T-helper 9 cell (primary cell): Measurements from ENCODE around the gene CUL2.
"Not testable (repeated sequence)": the region's sequence is repeated elsewhere in the genome, so short reads cannot be mapped to it uniquely, and the experiment has no call there.

Experiments used
- DNase-seq: peaks from one replicate; pipeline ENCODE4 v3.0.0-alpha.2; 2020

Gene CUL2

DNA sequence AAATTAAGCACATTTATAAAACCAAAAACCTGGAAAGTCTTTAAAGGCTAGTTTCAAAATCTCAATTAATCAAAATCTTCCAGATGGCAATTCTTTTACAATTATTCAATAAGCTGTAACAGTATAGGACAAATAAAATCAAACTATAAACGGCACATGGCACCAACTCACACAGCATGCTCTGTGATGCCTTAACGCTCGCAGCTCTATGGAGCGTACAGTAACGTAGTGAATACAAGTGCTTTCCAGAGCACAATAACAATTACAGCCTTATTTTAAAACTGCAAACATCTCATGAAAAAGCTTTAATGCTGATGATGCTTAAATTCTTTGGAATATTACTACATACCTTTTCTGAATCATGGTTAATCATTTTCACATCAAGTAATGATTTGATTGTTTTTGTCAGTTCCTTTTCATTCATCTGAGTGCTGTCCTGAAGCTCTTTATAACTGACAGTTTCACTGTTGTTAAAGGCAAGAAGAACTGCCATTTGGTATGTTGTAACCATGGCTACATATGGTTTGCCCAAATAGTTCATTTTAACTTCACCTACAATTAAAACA lies 74.2 kb downstream of the CUL2 start:
- no peak for DNase-seq

- DNase-seq: no peak
Measured at GRCh38 chr10:35012781-35013180, 77.4 kb downstream of the CUL2 start.

DNA sequence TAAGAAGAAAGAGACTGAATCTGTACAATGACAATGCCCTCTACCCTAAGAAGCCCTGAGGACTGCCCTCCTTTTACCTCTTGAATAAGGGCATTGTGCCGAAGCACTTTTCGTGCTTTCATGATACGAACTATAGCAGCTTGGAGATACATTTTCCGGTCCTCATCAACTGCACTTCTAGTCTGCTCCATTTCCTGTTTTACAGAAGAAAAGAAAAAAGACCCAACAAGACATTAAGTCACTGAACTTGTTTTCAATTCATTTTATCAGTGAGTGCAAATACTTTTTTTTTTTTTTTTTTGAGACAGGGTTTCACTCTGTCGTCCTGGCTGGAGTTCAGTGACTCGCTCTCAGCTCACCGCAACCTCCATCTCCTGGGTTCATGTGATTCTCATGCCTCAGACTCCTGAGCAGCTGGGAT lies 78.4 kb downstream of the CUL2 start:
- DNase-seq: no peak

- DNase-seq: no peak
Measured at GRCh38 chr10:35007858-35008301, 82.3 kb downstream of the CUL2 start.

DNA sequence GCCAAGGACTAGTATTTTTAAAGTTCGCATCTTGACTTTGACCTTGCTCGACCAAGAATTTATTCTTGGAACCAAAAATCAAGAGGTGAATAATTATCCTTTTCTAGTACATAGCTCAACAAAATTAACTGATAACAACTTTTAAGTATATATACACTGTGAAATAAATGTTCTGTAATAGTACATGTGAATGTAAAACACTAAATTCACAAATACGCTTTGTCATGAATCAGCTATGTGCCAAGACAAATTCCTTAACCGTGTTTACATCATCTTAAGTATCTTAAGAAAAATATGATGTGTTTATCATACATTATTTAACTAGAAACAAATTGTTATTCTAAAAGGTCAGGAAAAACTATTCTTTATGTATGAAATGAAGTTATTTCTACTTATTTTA lies 83.3 kb downstream of the CUL2 start:
- no peak for DNase-seq

DNA sequence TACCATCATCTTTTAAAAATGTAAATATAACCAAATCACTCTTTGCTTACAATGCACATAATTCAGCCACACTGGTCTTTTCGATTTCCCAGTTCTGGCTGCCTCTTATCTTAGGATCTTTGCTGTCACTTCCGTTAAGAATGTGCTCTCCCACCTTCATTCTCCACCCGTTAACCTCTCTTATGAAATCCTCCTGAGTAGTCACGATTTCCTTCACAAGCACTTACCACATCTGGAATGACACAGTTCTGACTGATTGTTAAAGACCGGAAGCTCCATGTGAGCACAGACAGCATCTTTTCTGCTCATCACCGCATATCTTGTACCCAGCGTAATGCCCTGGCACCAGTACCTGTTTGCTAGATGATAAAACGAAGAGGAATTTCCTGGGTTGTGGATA lies 84.3 kb downstream of the CUL2 start:
- no peak for DNase-seq

- no peak for DNase-seq
Measured at GRCh38 chr10:35004651-35005050, 85.5 kb downstream of the CUL2 start.

DNA sequence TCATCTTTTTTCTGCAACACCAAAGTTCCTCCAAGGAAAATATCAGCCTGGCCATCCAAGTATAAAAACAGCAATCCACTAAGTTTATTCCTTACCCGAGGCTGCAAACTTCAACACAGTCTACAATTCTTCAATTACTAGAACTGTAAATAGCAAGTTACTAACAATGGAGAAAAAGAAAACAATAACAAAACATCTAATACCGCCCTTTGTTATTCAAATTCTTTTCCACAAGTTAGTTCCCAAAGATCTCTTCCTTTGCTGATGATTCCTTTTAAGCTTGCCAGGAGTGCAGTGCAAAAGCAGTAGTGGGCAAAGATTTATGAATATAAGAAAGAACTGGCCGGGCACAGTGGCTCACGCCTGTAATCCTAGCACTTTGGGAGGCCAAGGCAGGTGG lies 86.2 kb downstream of the CUL2 start:
- no peak for DNase-seq

DNA sequence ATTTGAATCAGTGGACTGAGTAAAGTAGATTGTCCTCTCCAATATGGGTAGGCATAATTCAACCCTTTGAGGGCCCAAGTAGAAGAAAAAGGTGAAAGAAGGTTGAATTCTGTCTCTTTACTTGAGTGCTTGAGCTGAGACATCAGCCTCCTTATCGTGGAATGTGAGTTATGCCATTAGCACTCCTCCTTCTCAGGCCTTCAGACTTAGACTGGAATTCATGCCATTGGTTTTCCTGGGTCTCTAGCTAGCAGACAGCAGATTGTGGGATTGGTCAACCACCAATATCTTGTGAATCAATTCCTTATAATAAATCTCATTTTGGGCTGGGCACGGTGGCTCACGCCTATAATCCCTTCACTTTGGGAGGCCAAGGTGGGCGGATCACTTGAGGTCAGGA lies 89.2 kb downstream of the CUL2 start:
- DNase-seq: no peak

- DNase-seq: no peak
Measured at GRCh38 chr10:34999532-34999931, 90.6 kb downstream of the CUL2 start.

GRCh38 chr10:34998940-34999339 lies 91.2 kb downstream of the CUL2 start:
- DNase-seq: no peak

DNA sequence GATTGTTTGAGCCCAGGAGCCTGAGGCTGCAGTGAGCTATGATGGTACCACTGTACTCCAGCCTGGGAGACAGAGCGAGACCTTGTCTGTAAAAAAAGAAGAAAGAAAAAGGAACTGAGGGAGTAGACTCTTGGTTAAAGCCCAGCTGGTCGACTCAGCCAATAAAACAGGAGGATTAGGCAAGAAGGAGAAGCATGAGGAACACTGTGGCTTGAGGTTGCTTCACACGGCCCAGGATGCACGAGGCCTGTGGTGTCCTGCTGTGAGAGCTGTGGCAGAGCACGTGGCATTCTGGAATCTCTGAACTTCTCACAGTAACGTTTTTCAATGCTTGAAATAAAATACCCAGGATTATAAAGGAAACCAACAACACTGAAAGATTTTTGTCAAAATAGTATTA lies 93.3 kb downstream of the CUL2 start:
- no peak for DNase-seq

DNA sequence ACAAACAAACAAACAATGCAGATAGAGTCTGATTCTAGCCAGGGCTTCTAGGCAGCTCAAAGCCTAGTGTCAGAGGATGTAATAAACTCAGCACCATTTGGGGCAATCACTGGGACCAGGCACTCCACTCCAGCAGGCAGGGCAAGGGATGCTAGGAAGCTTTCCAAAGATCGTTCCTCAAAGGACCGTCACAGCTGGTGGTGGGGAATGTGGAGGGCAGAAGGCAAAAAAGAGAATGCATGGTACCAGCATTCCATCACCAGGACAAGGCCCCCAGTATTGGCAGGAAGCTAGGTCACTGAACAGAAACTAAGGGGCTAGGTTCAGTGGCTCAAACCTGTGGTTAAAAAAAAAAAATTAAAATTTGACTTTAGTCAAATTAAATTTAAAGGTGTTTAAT lies 94.2 kb downstream of the CUL2 start:
- no peak for DNase-seq

DNA sequence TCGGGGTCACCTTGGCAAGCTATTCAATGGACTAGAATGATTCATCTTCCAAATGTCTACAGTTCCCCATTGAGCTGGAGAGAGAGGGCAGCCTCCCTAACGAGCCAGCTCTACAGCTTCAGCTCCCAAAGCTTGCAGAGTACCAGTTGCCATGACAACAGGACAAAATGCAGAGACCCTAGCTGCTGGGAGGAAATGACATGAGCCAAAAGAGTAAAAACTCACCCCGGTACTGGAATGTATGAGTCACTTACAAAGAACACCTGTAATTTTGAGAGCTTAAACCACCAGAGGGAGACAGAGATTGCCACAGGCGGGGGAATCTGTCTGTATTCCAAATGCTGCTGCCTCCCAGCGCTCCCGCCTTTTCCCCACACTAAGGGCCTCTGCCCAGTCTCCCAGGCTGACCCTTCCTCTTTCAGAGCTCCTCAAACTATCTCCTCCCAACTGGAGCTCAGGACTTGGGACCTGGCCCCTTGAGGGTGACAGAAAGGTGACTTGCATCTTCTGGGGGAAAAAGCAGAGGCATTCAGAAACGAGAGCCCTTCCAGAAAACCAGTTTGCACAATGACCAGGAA lies 95.5 kb downstream of the CUL2 start:
- peak; percentile 1 for DNase-seq

- DNase-seq: no peak
Measured at GRCh38 chr10:34993782-34994181, 96.4 kb downstream of the CUL2 start.

- not testable (repeated sequence) for DNase-seq
Measured at GRCh38 chr10:34991117-34991516, 99.0 kb downstream of the CUL2 start.

DNA sequence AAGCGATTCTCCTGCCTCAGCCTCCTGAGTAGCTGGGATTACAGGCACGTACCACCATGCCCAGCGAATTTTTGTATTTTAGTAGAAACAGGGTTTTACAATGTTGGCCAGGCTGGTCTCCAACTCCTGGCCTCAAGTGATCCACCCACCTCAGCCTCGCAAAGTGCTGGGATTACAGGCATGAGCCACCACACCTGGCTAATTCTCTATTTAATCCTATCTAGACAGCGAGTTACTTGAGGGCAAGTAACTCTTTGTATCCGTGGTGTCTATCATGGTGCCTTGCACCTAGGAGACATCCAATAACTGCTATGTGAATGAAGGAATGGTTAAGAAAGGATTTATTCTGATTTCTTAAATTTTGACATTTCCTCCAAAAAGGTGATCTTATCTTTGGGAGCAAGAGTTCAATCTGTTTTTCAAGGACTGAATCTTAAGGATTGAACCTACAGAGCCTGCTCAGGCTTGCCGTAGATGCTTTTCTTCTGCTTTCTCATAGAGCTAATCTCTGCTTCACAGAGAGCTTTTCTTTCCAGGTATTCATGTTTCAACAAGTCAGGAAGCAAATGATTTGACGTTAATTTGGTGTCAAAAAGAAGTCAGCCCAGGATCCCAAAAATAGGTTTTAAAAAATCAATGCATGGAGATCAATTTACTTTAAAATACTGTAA lies 101.6 kb downstream of the CUL2 start:
- DNase-seq: no peak

- no peak for DNase-seq
Measured at GRCh38 chr10:34985823-34986222, 104.3 kb downstream of the CUL2 start.

DNA sequence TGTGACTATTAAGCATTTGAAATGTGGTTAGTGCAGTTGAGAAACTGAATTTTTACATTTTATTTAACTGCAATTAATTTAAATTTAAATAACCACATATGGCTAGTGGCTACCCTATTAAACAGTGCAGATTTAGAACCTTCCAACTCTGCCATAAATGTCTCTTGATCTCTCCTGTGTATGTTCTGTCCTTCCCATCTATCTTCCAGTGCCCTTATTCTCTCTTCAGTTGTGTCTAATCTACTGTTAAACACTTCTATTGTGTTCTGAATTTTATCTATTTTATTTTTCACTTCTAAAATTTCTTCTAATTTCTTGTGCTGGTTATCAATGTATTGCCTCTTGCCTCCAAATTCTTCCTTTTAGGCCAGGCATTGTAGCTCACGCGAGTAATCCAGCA lies 105.0 kb downstream of the CUL2 start:
- no peak for DNase-seq

- DNase-seq: no peak
Measured at GRCh38 chr10:34981844-34982243, 108.3 kb downstream of the CUL2 start.

- no peak for DNase-seq
Measured at GRCh38 chr10:34979938-34980337, 110.2 kb downstream of the CUL2 start.

GRCh38 chr10:34978080-34978479 lies 112.1 kb downstream of the CUL2 start:
- no peak for DNase-seq

DNA sequence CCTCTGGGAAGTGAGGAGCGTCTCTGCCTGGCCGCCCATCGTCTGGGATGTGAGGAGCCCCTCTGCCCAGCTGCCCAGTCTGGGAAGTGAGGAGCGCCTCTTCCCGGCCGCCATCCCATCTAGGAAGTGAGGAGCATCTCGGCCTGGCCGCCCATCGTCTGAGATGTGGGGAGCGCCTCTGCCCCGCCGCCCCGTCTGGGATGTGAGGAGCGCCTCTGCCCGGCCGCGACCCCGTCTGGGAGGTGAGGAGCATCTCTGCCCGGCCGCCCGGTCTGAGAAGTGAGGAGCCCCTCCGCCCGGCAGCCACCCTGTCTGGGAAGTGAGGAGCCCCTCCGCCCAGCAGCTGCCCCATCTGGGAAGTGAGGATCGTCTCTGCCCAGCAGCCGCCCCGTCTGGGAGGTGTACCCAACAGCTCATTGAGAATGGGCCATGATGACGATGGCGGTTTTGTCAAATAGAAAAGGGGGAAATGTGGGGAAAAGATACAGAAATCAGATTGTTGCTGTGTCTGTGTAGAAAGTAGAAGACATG lies 113.7 kb downstream of the CUL2 start:
- DNase-seq: not testable (repeated sequence)

GRCh38 chr10:34974364-34975065 lies 115.6 kb downstream of the CUL2 start:
- DNase-seq: not testable (repeated sequence)
